Amniotic epithelial cell (primary cell): ENCODE measurements around the gene ALG12.

Source experiments
- DNase-seq: peaks from one replicate; pipeline ENCODE4 v3.0.0-alpha.2; 2010; ENCODE audit warnings: low read depth

Gene ALG12

DNA sequence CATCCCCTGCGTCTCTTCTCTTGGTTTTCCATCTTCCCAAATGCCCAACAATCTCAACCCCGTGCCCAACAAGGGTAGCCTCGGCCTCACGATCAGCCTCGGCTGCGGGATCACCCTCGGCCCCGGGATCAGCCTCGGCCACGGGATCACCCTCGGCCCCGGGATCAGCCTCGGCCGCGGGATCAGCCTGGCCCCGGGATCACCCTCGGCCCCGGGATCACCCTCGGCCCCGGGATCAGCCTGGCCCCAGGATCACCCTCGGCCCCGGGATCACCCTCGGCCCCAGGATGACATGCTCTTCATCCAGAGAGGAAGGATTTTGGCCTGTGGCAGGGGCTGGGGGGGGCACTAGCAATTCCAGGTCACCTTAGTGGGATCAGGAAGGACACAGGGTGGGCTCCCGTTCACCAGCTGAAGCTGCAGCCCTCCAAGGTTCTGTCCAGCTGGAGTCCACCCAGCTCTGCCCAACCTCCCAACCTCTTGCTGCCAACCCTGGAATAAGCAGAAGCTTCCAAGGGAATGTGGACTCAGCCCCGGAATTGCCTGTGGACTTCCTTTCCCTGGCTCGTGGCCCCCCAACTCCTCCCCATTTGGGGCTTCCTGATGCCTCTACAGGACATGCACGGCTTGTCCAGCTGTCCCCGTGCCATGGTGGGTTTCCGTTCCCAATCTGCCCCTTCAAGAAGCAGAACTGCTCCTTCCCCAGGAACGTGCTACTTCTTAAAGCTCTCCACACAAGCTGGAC is 6.2 kb downstream of the ALG12 start:
- no peak for DNase-seq

DNA sequence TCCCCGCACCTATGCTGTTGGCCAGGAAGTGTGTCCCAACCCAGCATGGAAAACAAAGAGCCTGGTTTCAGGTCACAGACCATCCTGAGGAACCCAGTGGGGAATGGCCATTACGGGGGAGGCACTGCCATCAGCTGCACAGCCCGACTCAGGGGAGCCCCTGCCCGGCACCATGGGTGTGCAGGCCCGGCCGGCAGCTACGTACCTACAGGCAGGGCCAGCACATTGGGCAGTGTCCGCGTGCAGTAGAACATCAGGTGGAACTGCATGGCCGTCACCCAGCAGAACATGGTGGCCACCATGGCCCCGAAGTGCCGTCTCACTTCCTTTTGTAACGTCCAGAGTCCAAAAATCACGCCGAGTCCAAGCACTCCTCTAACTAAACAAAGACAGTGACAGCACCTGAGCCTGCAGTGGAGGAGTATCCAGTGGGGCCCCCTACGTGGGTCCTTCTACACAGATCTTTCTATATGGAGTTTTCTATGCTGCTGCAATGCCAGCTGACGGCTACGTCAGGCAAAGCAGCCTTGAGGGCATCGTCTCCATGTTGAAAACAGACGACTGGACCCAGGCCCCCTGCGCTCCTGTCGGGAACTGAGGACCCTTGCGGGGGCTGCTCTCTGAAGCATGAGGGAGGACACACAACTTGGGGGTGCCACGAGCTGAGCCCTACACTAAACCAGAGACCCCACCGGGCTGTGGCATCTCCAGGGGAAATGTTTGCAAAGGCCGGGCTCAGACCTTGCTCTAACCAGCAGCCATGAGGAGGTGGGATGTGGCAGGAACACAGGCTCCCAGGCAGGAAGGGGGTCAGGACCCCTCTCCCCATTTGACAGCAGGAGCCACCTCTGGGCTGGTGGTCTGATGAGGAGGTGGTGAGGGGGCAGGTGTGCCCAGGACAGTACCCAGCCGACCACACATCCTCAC is 7.7 kb downstream of the ALG12 start:
- no peak for DNase-seq

DNA sequence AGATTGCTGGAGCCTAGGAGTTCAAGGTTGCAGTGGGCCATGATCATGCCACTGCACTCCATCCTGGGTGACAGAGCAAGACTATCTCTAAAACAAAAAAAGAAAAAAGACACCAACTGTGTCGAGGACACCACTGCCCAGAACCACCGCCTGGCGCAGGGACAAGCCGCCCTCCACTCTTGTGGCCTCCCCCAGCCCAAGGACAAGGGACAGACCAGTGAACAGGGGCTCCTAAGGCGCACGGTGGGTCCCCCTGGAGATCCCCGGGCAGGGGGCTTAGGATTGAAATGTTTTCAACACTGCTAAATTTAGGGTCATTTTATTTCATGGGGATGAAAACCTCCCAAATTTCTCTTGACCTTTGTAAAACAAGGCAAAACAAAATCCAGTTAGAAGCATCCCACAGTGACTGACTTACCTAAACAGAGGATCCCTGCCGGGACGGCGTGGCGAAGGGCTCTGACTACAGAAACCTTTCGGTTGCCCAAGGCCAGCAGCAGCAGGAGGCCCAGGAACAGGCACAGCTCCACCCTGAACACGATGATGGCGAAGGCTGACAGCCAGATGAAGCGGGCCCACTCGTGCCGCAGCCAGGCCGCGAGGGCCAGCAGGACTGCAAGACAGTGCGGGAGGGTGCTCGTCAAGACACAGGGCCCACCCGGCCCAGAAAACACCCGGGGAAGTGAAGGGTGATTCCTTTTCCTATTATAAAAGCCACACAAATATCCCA is 8.6 kb downstream of the ALG12 start:
- DNase-seq = no peak

DNA sequence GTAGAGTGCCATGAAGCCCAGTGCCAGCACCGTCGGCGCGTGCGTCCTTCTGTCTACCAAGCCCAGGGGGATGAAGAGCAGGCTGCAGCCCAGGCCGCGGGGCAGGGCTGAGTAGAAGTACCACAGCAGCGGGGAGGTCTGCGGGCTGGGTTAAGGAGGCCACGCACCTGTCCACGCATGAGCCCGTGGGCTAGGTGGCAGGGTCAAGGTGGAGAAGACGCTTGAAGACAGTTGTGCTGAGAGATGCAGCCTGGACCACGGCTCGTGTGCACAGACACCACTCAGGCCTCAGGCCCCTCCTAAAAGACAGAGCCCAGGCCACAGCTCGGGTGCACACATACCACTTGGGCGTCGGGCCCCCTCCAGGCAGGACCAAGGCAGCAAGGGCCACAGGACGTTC is 10.4 kb downstream of the ALG12 start:
- no peak for DNase-seq

DNA sequence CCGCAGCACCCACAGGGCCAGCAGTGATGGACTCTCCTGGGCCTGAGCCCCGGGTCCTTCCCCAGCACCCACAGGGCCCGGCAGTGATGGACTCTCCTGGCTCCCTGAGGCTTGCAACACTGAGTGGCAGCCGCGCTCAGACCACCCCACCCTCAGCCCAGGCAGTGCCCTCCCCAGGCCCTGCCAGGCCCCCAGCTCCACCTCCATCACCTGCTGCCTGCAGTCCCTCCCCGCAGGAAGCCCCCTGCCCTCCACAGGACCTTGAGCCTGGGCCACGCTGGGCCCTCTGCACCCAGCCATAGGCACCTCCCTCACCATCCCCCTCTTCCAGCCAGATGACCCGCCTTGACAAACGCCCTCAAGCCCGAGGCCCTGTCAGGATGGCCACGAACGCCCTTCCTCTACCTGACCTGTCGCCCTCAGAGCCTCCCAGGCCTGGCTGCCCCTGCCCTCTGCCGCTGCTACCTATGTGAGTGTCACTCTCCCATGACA is 11.4 kb downstream of the ALG12 start:
- no peak for DNase-seq

DNA sequence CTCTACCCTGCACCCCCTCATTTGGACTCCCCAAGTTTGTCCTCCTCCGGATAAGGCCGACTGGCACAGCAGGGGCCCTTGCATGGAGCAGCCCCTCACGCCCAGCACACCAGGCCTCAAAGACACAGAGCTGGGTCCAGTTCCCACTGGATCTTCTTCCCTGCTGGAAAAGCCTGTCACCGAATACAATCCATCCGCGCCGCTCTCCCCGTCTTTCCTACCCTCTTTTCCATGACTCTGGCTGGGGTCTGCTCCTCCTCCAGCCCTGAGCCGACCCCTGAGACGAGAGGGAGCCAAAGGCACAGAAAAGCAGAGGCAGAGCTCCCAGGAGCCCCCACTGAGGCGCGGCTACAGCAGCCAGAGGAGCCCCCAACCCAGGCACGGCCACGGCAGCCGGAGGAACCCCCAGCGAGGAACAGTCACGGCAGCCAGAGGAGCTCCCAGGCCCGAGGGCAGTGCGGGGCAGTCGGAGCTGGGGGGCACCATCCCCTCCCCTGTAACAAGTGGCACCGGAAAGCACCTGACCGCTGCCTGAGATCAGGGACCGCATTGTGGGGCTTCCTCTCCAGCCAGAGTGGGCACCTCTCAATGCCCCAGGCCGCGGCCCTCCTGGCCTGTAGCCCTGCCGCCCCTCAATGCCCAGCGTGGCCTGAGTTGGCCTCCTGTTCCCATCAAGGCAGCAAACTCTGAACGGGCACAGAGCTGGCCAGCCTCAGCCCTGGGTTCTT is 12.0 kb downstream of the ALG12 start:
- no peak for DNase-seq

DNA sequence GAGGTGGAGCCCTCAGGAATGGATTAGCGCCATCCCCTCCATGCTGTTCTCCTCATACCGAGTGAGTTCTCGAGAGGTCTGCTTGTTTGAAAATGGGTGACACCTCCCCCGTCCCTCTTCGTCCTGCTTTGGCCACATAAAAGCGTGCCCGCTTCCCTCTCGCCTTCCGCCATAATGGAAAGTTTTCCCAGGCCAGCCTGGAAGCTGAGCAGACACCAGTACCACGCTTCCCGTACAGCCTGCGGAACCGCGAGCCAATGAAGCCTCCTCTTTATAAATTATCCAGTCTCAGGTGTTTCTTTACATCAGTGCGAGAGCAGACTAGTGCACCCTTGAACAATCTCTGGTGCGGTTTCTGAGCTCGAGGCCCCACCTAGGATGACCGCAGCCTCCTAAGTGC is 12.8 kb downstream of the ALG12 start:
- DNase-seq = no peak

DNA sequence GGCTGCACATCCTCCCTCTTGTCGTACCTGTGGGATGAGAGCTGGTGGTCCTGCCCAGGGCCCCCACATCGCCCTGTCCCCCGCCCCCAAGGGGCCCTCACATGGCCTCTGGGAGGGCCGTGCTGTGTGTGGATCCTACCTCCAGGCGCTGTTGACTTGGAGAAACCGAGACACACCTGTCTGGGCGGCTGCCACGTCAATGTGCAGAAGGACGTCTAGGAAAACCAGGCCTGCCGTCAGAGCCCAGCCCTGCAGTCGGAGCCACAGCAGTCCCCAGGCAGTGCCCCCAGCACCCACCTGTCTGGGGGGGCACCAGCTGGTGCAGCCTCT is 14.2 kb downstream of the ALG12 start:
- DNase-seq = no peak

DNA sequence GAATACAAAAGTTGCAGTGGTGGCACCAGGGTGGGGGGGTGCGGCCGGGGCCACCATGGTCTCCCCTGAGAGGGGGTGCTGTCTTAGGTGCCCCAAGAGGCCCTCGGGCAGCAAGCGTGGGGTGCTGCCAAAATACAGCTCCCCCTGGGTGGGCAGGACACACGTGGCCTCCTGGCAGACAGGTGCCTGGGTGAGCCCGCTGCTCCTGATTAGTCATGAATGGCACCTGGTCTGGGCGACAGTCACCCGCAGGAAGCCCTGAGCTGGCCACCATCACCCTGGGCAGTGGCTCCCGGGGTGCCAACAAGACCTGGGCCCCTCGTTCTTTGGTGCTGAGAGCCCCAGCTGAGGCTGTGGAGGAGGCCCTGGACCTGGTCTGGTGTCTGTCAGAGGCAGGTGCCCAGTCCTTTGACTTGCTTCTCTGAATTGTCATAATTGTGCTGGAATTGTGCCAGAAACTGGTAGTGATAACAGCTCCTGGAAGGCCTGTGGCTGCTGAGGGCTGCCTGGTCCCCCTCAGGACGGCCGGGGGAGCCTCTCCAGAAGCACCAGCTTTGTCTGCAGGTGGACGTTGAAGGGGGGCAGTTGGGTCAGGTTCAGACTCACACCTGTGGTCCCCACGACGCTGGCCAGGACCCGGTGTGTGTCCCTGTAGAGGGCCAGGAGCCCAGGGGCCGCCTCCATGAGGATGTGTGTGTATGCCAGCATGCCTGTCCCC is 14.8 kb downstream of the ALG12 start:
- no peak for DNase-seq

DNA sequence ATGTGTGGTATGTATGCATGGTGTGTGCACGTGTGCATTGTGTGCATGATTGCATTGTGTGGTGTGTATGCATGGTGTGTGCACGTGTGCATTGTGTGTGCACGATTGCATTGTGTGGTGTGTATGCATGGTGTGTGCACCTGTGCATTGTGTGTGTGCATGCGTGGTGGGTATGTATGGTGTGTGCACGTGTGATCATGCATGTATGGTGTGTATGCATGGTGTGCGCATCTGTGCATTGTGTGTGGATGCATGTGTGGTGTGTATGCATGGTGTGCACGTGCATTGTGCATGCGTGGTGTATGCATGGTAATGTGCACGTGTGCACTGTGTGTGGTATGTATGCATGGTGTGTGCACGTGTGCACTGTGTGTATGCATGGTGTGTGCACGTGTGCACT is 16.8 kb downstream of the ALG12 start:
- DNase-seq = no peak

DNA sequence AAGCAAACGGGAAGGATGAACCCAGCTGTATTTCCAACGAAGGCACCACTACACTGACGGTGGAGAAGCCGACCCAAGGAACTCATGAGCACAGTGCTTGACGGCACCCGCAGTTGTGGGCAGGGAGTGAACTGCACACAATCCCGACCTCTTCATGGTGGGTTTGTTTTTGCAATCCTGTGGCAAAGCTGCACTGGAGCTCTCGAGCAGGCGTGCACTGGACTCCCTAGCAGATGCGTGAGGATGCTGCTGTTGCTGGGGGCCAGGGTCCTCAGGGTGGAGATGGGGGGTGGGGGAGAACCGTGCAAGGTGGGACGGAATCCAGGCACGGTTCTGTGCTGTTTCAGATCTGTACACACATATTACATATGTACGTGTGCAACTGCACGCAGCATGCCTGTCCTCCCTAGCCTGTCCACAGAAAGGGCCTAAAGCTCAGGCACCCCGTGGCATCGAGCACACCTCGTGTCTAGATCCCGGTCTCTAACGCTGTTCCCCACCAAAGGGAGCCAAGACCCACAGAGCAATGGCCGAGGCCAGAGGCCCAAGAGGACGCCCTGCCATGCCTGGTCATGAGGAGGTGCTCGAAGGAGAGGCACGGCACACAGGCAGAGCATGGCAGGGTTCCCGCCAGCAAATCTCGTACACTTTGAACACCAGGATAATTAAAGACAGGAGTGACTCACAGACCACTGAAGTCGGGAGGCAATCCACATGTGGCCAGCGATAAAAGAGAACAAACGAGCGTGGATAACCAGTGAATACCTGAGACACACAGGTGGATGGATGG is 17.6 kb downstream of the ALG12 start:
- no peak for DNase-seq

DNA sequence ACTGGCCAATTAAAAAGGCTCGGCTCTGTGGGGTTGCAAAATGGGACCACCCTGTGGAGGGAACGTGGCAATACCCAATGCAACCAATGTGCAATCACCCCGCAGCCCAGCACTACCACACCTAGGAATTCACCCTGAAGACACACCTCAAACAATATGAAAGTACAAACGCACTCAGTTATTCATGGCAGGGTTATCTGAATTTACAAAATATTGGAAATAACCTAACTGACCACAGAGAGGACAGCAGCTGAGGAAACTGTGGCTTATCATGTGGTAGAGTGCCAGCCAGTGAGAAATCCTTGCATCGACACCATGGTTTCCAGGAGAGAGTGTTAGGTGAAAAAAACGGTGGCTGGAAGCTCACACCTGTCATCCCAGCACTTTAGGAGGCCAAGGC is 18.7 kb downstream of the ALG12 start:
- DNase-seq = no peak

DNA sequence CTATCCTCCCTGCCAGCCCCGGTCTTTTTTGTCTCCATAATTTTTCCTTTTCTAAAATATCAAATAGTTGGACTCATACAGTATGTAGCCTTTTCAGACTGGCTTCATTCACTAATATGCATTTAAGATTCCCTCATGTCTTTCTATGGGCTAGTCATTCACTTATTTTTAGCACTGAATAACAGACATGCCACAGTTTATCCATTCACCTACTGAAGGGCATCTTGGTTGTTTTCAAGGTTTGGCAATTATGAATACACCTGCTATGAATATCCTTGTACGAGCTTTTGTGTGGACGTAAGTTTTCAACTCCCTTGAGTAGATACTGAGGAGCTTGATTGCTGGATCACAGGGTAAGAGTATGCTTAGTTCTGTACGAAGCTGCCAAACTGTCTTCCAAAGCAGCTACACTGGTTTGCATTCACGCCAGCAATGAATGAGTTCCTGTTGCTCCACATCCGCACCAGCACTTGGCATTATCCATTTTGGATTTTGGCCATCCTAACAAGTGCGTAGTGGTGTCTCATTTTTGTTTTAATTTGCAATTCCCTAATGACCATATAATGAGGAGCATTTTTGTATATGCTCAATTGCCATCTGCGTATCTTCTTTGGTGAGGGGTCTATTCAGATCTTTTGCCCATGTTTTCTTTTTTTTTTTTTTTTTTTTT is 21.1 kb downstream of the ALG12 start:
- DNase-seq = no peak

DNA sequence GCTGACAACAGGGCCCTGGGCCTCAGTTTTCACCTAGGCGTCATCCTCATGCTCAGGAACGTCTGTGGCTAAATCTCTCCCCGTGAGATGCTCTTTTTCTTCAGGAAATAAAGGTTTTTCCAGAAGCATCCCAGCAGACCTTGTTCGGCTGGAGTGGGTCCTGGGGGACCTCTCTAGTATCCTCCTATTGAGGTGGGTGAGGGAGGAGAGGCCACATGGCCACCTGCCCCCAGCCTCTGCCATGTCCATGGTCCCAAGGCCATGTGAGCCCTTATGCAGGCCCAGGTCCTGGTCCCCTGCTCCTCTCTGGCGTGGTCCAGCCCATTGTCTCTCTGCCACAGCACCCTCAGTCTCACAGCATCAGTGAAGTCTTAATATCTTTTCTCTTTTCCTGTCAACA is 22.0 kb downstream of the ALG12 start:
- no peak for DNase-seq

DNA sequence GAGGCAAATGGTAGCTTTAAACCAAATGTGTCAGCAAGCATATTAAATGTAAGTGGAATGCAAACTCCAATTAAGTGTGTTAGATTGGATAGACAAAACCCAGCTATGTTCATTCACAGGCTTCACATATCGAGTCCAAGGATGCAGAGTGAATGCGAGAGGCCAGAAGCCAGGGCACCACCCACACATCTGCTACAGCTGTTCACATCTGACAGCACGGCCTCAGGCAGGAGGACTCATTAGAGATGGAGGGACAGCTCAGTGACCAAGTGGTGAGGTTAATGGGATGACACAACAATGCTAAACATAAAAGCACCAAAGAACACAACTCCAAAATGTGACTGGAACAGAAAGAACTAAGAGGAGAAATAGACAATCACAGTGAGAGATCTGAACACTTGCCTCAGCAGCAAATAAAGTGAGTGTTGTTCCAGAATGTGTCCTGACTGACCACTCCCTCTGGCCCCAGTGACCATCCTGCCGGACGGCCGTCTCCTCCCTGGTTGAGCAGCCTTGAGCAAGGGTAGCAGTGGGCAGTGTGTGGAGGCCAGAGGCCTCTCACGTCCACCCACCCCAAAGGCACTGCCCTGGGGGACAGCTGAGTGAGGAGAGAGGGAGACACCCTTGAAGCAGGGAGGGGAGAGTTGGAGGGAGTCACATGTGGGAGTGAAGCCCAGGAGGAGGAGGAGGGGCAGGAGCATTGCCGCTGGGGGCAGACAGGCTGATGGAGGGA is 23.8 kb downstream of the ALG12 start:
- no peak for DNase-seq

DNA sequence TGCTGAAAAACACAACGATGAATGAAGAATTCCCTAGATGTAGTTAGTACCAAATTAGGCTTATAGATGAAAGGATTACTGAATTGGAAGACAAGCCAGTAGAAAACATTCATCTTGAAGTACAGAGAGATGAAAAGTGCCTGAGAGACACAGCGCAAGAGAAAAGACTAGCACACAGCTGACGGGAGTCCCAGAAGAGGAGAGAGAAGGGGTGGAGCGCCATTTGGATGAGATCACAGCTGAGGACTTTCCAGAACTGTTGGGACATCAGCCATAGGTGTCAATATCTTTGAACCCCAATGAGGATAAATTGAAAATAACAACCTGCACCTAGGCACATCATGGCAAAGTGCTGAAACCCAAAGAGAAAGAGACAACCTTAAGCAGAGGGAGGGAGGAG is 25.2 kb downstream of the ALG12 start:
- DNase-seq = no peak

DNA sequence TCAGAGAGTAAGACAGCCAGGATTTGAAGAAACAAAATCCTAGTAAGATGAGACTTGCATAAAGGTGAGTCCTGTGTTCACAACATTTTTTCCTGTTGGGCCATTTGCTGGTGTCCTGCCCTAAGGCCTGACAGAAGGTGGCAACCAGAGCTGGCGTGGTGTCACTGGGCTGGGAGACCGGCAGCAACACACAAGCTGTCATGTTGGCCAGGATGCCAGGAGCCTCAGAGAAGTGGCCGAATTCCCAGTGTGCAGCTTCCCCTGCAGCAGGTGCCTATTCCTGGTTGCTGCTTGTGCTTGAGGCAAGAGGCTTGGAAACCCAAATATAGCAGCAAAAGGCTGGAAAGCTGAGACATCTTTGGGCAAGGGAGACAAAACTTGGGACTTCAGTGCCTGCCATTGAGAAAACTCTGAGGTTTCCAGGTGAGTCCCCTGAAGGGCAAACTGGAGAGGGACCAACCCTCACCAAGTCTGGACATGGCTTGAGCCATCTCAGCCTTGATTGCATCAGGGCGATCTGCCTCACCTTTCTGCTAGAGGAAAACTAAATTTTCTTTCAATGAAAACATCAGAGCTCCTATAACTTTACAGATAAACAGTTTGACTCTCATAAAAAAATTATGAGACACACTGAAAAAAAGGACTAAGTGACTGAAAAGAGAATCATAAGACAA is 25.9 kb downstream of the ALG12 start:
- no peak for DNase-seq

DNA sequence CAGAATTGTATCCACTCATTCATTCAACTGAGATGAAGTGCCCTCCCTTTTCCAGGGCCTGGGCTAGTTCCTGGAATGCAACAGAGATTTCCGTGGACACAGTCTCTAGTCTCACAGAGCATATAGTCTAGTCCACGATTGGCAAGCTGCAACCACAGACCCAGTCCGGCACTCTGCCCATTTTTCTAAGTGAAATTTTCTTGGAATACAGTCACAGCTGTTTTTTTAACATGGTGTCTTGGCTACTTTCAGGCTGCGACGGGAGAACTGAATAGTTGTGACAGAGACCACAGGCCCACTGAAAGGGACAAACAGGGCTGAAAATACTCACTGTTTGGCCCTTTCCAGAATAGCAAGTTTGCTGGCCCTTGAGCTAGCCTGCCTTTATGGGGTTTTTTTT is 29.2 kb downstream of the ALG12 start:
- no peak for DNase-seq

DNA sequence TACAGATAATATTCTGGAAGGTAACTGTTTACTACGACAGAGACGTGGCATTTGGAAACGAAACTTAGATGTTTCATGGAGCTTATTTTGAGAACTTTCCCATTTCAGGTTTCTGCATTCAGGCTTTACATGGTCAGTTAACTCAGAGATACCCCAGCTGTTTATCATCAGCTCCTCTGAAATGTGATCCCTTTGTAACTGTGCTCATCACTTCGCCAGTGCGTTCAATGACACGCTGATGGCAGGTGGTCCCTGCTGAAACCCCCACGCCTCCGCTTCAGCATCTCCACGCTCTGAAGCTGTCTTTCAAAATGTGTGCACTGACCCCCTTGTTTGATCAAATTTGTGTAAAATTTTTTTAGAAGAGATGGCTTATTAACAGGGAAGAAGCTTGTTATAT is 30.5 kb downstream of the ALG12 start:
- no peak for DNase-seq
